Prostate gland (tissue), 2 donors: ENCODE results near the gene MYO16.

Source experiments
- CTCF ChIP-seq, 4 experiments: fragments of 200-600 bp in 2 of 4; fragments of 450-650 bp in 2 of 4; sonication (generic) in 2 of 4; IDR thresholded peaks; 1 replicate in 3 of 4; 2 replicates in 1 of 4; pipeline ENCODE4 v1.5.1; 2016 to 2019; ENCODE audit warnings: antibody characterized with exemption in 4 of 4, mild to moderate bottlenecking in 2 of 4, moderate library complexity in 2 of 4
- POLR2A ChIP-seq: fragments of 450-650 bp; IDR thresholded peaks from one replicate; pipeline ENCODE4 v1.6.1; 2016; ENCODE audit warnings: antibody characterized with exemption, mild to moderate bottlenecking

GRCh38 chr13:108947551-108948030 is 318.2 kb downstream of the MYO16 start:
- no peak for TF ChIP-seq CTCF (IDR thresholded peaks at IDR 0.05)
- no peak for TF ChIP-seq POLR2A
